ENCODE results near the gene FABP3.

DNA sequence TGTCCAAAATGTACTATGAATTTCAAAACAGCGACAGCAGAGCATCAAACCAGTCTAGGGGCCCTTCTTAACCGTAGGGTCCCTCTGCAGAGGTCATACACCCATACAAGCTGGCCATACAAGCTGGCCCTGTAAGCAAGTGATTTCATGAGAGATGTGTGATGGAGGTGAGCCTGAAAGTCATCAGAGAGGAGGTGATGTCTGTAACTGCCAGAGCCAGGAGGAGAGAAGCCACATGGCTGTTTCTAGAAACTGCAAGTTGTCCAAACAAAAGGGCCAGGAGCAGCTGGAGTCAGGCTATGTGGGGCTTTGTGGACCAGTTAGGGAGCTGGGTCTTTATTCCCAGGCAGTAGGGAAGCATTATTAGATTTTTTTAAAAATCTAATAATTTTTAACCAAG, 25.4 kb upstream of the FABP3 start:
- no peak for TF ChIP-seq POLR2A (IDR thresholded peaks at IDR 0.05; ENCODE audit: low read depth, low read length)
- TF ChIP-seq, protein P1, sequence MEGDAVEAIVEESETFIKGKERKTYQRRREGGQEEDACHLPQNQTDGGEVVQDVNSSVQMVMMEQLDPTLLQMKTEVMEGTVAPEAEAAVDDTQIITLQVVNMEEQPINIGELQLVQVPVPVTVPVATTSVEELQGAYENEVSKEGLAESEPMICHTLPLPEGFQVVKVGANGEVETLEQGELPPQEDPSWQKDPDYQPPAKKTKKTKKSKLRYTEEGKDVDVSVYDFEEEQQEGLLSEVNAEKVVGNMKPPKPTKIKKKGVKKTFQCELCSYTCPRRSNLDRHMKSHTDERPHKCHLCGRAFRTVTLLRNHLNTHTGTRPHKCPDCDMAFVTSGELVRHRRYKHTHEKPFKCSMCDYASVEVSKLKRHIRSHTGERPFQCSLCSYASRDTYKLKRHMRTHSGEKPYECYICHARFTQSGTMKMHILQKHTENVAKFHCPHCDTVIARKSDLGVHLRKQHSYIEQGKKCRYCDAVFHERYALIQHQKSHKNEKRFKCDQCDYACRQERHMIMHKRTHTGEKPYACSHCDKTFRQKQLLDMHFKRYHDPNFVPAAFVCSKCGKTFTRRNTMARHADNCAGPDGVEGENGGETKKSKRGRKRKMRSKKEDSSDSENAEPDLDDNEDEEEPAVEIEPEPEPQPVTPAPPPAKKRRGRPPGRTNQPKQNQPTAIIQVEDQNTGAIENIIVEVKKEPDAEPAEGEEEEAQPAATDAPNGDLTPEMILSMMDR (IDR thresholded peaks at IDR 0.05; ENCODE audit: extremely low read depth in 1 of 2, insufficient read depth in 1 of 2, low read depth in 1 of 2, low read length in 2 of 2) = no peak
- no peak for TF ChIP-seq JUN (IDR thresholded peaks at IDR 0.05; ENCODE audit: borderline replicate concordance, insufficient read depth, insufficient read length, low read depth)
- no peak for TF ChIP-seq POLR2AphosphoS5 (IDR thresholded peaks at IDR 0.05; ENCODE audit: insufficient read depth, low read depth, low read length)
- TF ChIP-seq, protein P2, sequence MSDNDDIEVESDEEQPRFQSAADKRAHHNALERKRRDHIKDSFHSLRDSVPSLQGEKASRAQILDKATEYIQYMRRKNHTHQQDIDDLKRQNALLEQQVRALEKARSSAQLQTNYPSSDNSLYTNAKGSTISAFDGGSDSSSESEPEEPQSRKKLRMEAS (IDR thresholded peaks at IDR 0.05; ENCODE audit: insufficient read depth, insufficient read length) = no peak
- no peak for TF ChIP-seq EZH2 (IDR thresholded peaks at IDR 0.05; ENCODE audit: borderline replicate concordance, low read depth, low read length, severe bottlenecking)
